HepG2 (cell line): ENCODE data around the gene KIRREL3.

Experiments used
- CENPT ChIP-seq: sonication (generic); formaldehyde crosslinking; IDR thresholded peaks from 2 replicates; pipeline ENCODE4 v1.8.0; 2022; ENCODE audit warnings: low read depth, mild to moderate bottlenecking, moderate library complexity, missing genetic modification reagents
- CTCF ChIP-seq: sonication (generic); formaldehyde crosslinking; IDR thresholded peaks from 2 replicates; pipeline ENCODE4 v1.5.0; 2020; ENCODE audit warnings: mild to moderate bottlenecking, missing genetic modification reagents, moderate library complexity
- ELF4 ChIP-seq: sonication (generic); formaldehyde crosslinking; IDR thresholded peaks from 2 replicates; pipeline ENCODE4 v1.5.0; 2020; ENCODE audit warnings: missing genetic modification reagents, mild to moderate bottlenecking, moderate library complexity, borderline replicate concordance
- HMG20A ChIP-seq: IDR thresholded peaks from 2 replicates; pipeline ENCODE4 v1.6.1; 2016; ENCODE audit warnings: borderline replicate concordance
- HNRNPH1 ChIP-seq: fragments of 200-400 bp; formaldehyde crosslinking; optimal IDR thresholded peaks from 2 replicates; pipeline ENCODE3; 2017; ENCODE audit warnings: mild to moderate bottlenecking, low read depth, low read length
- NFYB ChIP-seq: sonication (generic); formaldehyde crosslinking; IDR thresholded peaks from 2 replicates; pipeline ENCODE4 v1.4.0; 2020; ENCODE audit warnings: missing genetic modification reagents
- PLSCR1 ChIP-seq: sonication (generic); formaldehyde crosslinking; IDR thresholded peaks from 2 replicates; pipeline ENCODE4 v1.5.0; 2020; ENCODE audit warnings: missing genetic modification reagents, mild to moderate bottlenecking, borderline replicate concordance
- POLR2A ChIP-seq, 2 experiments: IDR thresholded peaks; 2 replicates each; pipeline ENCODE4 v1.6.1; 2011; ENCODE audit warnings: low read depth in 2 of 2, low read length in 2 of 2, mild to moderate bottlenecking in 1 of 2, moderate library complexity in 1 of 2; ENCODE audit not compliant: insufficient read depth in 1 of 2
- SMAD1 ChIP-seq: sonication (generic); formaldehyde crosslinking; IDR thresholded peaks from 2 replicates; pipeline ENCODE4 v1.4.0; 2020; ENCODE audit warnings: missing genetic modification reagents, low read depth, mild to moderate bottlenecking, borderline replicate concordance
- ZNF121 ChIP-seq: sonication (generic); formaldehyde crosslinking; IDR thresholded peaks from 2 replicates; pipeline ENCODE4 v1.5.0; 2020; ENCODE audit warnings: mild to moderate bottlenecking, missing genetic modification reagents
- ZNF549 ChIP-seq: sonication (generic); formaldehyde crosslinking; IDR thresholded peaks from 2 replicates; pipeline ENCODE4 v1.5.0; 2020; ENCODE audit warnings: missing genetic modification reagents
- ZNF776 ChIP-seq: sonication (generic); formaldehyde crosslinking; IDR thresholded peaks from 2 replicates; pipeline ENCODE4 v1.4.0; 2020; ENCODE audit warnings: mild to moderate bottlenecking, missing genetic modification reagents
- TF ChIP-seq, protein P1 (sequence below): sonication (generic); formaldehyde crosslinking; IDR thresholded peaks from 2 replicates; pipeline ENCODE4 v1.5.0; 2020; ENCODE audit warnings: missing genetic modification reagents
- TF ChIP-seq, protein P2 (sequence below): sonication (generic); formaldehyde crosslinking; conservative IDR thresholded peaks from 2 replicates; pipeline ENCODE4 v1.4.0; 2020; ENCODE audit warnings: missing genetic modification reagents

GRCh38 chr11:126791446-126791845 lies 209.1 kb downstream of the KIRREL3 start:
- no peak for TF ChIP-seq SMAD1 (CRISPR knock-in tag)
- TF ChIP-seq CTCF (CRISPR knock-in tag): no peak
- TF ChIP-seq CENPT (CRISPR knock-in tag): no peak
- TF ChIP-seq ZNF549 (CRISPR knock-in tag): no peak
- no peak for TF ChIP-seq ZNF776 (CRISPR knock-in tag)
- TF ChIP-seq ELF4 (CRISPR knock-in tag): no peak
- TF ChIP-seq PLSCR1: no peak
- no peak for TF ChIP-seq HNRNPH1
- no peak for TF ChIP-seq POLR2A (IDR thresholded peaks at IDR 0.05; ENCODE audit: insufficient read depth in 1 of 2, low read depth in 2 of 2, low read length in 2 of 2)
- TF ChIP-seq, protein P1, sequence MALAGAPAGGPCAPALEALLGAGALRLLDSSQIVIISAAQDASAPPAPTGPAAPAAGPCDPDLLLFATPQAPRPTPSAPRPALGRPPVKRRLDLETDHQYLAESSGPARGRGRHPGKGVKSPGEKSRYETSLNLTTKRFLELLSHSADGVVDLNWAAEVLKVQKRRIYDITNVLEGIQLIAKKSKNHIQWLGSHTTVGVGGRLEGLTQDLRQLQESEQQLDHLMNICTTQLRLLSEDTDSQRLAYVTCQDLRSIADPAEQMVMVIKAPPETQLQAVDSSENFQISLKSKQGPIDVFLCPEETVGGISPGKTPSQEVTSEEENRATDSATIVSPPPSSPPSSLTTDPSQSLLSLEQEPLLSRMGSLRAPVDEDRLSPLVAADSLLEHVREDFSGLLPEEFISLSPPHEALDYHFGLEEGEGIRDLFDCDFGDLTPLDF (CRISPR knock-in tag): no peak
- TF ChIP-seq NFYB: no peak
- TF ChIP-seq HMG20A (CRISPR knock-in tag): no peak
- TF ChIP-seq ZNF121: no peak
- TF ChIP-seq, protein P2, sequence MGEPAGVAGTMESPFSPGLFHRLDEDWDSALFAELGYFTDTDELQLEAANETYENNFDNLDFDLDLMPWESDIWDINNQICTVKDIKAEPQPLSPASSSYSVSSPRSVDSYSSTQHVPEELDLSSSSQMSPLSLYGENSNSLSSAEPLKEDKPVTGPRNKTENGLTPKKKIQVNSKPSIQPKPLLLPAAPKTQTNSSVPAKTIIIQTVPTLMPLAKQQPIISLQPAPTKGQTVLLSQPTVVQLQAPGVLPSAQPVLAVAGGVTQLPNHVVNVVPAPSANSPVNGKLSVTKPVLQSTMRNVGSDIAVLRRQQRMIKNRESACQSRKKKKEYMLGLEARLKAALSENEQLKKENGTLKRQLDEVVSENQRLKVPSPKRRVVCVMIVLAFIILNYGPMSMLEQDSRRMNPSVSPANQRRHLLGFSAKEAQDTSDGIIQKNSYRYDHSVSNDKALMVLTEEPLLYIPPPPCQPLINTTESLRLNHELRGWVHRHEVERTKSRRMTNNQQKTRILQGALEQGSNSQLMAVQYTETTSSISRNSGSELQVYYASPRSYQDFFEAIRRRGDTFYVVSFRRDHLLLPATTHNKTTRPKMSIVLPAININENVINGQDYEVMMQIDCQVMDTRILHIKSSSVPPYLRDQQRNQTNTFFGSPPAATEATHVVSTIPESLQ (CRISPR knock-in tag): no peak
